NCI-H82 treated with DMSO at 0.1 percent for 48 hours (cell line): Measurements from ENCODE around the gene OR13C3.
"Not testable (repeated sequence)": the region's sequence is repeated elsewhere in the genome, so short reads cannot be mapped to it uniquely, and the experiment has no call there.

ENCODE experiments used
- DNase-seq: peaks from one replicate; lab custom pipeline; 2025; ENCODE audit not compliant: unreplicated experiment; lab: John Stamatoyannopoulos, UW

The OR13C3 gene

DNA sequence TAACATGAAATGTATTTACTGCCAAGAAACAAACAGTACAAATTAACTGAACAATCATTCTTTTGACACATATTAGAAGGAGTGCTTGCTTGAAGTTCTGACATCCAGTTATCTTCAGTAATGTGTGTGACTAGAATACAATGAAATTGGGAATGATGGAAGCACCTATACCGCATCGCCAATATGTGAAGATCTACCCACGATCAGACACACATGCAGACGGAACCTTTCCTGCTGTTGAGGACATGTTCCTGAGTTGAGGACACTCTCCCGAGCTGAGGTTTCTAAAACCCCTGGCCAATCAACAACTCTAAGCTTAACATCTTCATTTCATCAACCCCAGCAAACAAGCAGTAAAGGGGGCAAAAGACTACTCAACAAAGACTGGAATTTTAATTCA is at the start of gene OR13C3:
TSS of gene OR13C3 (minus strand) at position 101 of the 400 bp plus-strand sequence. CDS start 133 bp downstream, outside the sequence.
- no peak for DNase-seq

GRCh38 chr9:104580562-104580961 is 43.9 kb upstream of the OR13C3 start:
- DNase-seq = no peak

GRCh38 chr9:104577263-104577662 is 40.6 kb upstream of the OR13C3 start:
- no peak for DNase-seq

GRCh38 chr9:104575456-104575855 is 38.8 kb upstream of the OR13C3 start:
- no peak for DNase-seq

GRCh38 chr9:104572612-104573011 is 36.0 kb upstream of the OR13C3 start:
- DNase-seq = no peak

GRCh38 chr9:104568868-104569267 is 32.2 kb upstream of the OR13C3 start, which contains the start of gene OR13C8:
OR13C8 (plus strand) TSS chr9:104569168; CDS start chr9:104569168, 0 bp downstream.
- no peak for DNase-seq

DNA sequence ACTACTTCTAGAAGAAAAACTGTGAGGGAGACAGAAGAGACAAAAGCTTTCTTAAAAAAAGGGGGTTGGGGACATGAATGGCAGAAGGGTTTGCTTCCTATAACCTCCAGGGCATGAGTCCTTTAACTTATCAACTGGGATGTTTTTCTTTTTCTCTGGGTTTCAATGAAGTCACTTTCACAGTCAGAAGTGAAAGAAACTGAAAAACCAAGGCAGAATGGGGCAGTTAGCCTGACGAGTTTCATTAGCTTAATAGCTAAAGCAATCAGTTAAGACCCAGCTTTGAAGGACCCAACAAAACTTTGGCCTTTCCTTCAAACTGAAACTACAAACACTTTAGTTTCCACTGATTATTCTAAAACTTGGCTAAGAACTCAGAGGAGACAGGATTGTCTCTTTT is 27.7 kb upstream of the OR13C3 start:
- no peak for DNase-seq

GRCh38 chr9:104556830-104557634 is 20.4 kb upstream of the OR13C3 start:
- no peak for DNase-seq

DNA sequence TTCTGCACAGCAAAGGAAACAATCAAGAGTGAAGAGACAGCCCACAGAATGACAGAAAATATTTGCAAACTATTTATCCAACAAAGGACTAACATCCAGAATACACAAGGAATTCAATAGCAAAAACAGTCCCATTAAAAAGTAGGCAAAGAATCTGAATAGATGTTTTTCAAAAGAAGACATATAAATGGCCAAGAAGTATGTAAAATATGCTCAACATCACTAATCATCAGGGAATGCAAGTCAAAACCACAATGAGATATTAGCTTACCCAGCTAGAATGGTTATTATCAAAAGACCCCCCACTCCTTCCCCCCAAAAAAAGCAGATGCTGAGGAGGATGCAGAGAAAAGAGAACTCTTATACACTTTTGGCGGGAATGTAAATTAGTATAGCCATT is 18.9 kb upstream of the OR13C3 start:
- no peak for DNase-seq

DNA sequence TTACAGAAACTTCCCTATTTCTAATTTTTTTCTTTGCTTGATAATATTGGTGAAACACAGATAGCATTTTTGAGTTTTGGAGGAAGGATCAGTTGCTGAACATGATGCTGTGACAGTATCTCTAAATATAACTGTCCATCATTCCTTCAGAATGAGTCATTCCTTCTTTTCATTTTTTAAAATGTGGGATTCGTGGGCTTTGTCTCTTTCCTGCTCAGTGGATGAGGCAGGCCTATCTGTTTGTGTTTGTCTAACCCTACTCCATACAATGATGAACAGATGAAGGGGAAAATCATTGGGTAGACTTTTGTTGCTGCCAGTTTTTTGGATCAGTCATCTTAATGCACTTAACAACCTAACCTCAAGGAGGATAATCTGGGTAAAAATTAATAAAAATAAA is 16.6 kb upstream of the OR13C3 start:
- no peak for DNase-seq

- no peak for DNase-seq
Measured at GRCh38 chr9:104544644-104545043, 8.0 kb upstream of the OR13C3 start.

GRCh38 chr9:104539275-104539674 is 2.6 kb upstream of the OR13C3 start:
- no peak for DNase-seq

GRCh38 chr9:104527109-104527508 is 9.5 kb downstream of the OR13C3 start, which contains the start of gene OR13C4:
OR13C4 (minus strand) TSS chr9:104527209; CDS start chr9:104527209, 0 bp downstream.
- DNase-seq = no peak

GRCh38 chr9:104520241-104520640 is 16.4 kb downstream of the OR13C3 start:
- DNase-seq = not testable (repeated sequence)

DNA sequence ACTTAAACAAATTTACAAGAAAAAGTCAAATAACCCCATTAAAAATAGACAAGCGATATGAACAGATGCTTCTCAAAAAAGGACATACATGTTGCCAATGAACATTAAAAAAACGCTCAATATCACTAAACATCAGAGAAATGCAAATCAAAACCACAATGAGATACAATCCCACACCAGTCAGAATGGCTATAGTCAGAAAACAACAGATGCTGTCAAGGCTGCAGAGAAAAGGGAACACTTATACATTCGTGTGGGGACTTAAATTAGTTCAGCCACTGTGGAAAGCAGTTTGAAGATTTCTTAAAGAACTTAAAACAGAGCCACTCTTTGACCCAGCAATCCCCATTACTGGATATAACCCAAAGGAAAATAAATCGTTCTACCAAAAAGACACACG is 21.8 kb downstream of the OR13C3 start:
- DNase-seq = no peak

DNA sequence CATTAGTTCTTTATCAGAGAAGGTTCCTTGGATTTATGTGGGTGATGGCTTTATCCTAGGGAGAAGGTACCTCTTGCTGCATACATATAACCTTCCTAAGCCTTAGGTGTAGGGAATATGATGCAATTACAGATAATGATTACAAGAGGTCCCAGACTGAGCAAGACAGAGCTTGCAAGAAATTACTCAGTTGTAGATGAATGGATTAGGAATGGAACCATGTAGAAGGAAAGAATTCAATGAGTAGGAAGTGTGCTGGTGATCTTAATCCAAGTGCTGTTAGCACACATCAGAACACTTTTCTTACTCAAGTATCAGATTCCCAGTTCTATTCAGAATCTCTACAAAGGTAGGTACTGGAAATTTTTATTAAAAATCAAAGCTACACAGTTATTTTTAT is 30.1 kb downstream of the OR13C3 start:
- DNase-seq = no peak

DNA sequence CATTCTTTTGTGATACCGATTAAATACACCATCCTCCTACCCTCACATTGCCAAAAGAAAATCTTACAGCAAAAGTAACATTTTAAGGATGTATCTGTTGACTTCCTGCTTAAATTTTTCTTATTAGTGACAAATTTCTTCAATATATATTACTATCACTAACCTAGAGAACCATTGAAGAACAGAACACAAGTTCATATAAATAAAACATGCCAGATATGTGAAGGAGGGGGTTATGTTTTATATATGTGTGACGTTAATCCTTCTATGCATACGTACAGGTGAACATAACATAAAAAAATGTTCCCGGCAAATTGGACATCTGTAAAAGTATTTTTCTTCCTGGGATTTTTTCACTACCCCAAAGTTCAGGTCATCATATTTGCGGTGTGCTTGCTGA is 32.7 kb downstream of the OR13C3 start, which contains the start of gene OR13F1:
TSS of gene OR13F1 (plus strand) at position 301 of the 400 bp plus-strand sequence. CDS start at position 301, 0 bp downstream.
- DNase-seq = no peak

- DNase-seq = no peak
Measured at GRCh38 chr9:104503440-104503839, 33.2 kb downstream of the OR13C3 start.

DNA sequence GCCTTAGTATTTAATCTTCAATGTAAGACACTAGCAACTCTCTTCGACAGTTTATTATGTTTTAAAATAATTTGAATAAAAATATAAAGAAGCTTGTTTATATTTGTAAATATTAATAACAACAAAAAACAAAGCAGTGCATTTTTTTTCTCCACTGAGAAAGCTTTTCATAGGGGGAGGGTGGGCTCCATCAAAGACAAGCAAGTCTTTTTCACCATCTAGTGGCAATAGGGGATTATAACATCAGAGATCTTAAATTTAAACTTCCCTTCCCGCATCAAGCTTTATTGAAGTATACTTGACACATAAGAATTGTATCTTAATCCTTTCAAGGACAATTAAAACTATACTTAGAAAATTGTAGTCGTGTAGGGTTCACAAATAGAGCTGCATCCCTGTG is 41.8 kb downstream of the OR13C3 start:
- peak; percentile 10 for DNase-seq
